OCI-LY3 (cell line): ENCODE results near the gene GPSM3.

ENCODE experiments used
- H2AFZ ChIP-seq: fragments of 200-600, 300-600 bp; shearing (Covaris generic); 2 replicates; pipeline ENCODE4 v1.6.0; 2014; ENCODE audit warnings: antibody characterized with exemption, low read depth, low read length
- H3K27ac ChIP-seq: fragments of 200-600, 300-600 bp; sonication (generic); 2 replicates; pipeline ENCODE4 v1.5.1; 2014; ENCODE audit warnings: mild to moderate bottlenecking, low read length, moderate library complexity, mixed read lengths
- H3K27me3 ChIP-seq: fragments of 200-600, 300-600 bp; sonication (generic); 2 replicates; pipeline ENCODE4 v1.6.1; 2014; ENCODE audit warnings: low read depth, low read length, mixed read lengths
- H3K36me3 ChIP-seq: fragments of 200-600, 300-600 bp; sonication (generic); replicated peaks from 2 replicates; pipeline ENCODE3; 2014; ENCODE audit warnings: low read depth, low read length, mixed read lengths
- H3K4me1 ChIP-seq: fragments of 300-600, 200-600 bp; sonication (generic); 2 replicates; pipeline ENCODE4 v1.6.1; 2014; ENCODE audit warnings: low read length, mixed read lengths
- H3K4me2 ChIP-seq: fragments of 200-600, 300-600 bp; sonication (generic); 2 replicates; pipeline ENCODE4 v1.6.1; 2014; ENCODE audit warnings: low read length, mixed read lengths
- H3K4me3 ChIP-seq: fragments of 300-600, 200-600 bp; sonication (generic); 2 replicates; pipeline ENCODE4 v1.5.1; 2014; ENCODE audit warnings: antibody characterized with exemption, mild to moderate bottlenecking, low read length, moderate library complexity
- H3K79me2 ChIP-seq: fragments of 300-600, 200-600 bp; shearing (Covaris generic); 2 replicates; pipeline ENCODE4 v1.6.1; 2014; ENCODE audit warnings: mild to moderate bottlenecking, low read length, mixed read lengths
- H3K9ac ChIP-seq: fragments of 300-600, 200-600 bp; shearing (Covaris generic); 2 replicates; pipeline ENCODE4 v1.6.0; 2014; ENCODE audit warnings: mild to moderate bottlenecking, low read length, moderate library complexity
- H3K9me3 ChIP-seq: fragments of 200-600, 300-600 bp; shearing (Covaris generic); 2 replicates; pipeline ENCODE4 v1.6.1; 2014; ENCODE audit warnings: low read length, mixed read lengths; ENCODE audit not compliant: insufficient read depth
- H4K20me1 ChIP-seq: fragments of 200-600, 300-600 bp; sonication (generic); 2 replicates; pipeline ENCODE4 v1.6.1; 2016; ENCODE audit warnings: low read length, mixed read lengths; ENCODE audit not compliant: insufficient read depth
- EZH2phosphoT487 ChIP-seq: fragments of 200-600 bp; shearing (Covaris generic); IDR thresholded peaks from 2 replicates; pipeline ENCODE4 v1.6.1; 2018; ENCODE audit warnings: antibody characterized with exemption, mixed run types, low read depth
- TF ChIP-seq, protein P1 (sequence below): fragments of 200-600, 300-600 bp; sonication (generic); IDR thresholded peaks from 2 replicates; pipeline ENCODE4 v1.5.1; 2014; ENCODE audit warnings: antibody characterized with exemption, low read length, low read depth

The GPSM3 gene

DNA sequence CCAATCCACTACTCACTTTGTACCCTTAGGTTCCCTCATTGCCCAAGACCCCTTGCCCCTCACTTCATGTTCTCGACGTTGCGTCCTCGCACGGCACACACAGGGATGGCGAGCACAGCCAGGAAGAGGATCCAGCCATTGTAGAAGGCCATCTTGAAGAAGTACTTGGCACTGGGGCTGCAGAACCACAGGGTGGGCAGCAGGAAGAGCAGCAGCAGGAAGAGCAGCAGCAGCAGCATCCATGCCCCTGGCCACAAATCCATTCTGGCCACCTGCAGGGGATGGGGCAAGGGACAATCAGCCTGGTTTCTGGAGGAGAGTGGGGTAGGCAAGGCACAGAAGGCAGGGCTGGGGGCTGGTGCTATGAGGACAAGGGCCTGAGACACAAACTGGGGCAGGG is 21.2 kb downstream of the GPSM3 start:
- no peak for TF ChIP-seq EZH2phosphoT487
- TF ChIP-seq, protein P1, sequence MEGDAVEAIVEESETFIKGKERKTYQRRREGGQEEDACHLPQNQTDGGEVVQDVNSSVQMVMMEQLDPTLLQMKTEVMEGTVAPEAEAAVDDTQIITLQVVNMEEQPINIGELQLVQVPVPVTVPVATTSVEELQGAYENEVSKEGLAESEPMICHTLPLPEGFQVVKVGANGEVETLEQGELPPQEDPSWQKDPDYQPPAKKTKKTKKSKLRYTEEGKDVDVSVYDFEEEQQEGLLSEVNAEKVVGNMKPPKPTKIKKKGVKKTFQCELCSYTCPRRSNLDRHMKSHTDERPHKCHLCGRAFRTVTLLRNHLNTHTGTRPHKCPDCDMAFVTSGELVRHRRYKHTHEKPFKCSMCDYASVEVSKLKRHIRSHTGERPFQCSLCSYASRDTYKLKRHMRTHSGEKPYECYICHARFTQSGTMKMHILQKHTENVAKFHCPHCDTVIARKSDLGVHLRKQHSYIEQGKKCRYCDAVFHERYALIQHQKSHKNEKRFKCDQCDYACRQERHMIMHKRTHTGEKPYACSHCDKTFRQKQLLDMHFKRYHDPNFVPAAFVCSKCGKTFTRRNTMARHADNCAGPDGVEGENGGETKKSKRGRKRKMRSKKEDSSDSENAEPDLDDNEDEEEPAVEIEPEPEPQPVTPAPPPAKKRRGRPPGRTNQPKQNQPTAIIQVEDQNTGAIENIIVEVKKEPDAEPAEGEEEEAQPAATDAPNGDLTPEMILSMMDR, result no peak
- H3K4me1 ChIP-seq, result peaks cover 14% of the 10 kb centered on the region
- H4K20me1 ChIP-seq, result no peaks in the 10 kb centered on the region
- no peaks in the 10 kb centered on the region for H3K27me3 ChIP-seq
- H3K4me3 ChIP-seq, result no peak overlapping the region
- H3K9me3 ChIP-seq, result no peaks in the 10 kb centered on the region
- no peak overlapping the region for H3K27ac ChIP-seq
- peaks cover 13% of the 10 kb centered on the region for H3K79me2 ChIP-seq
- H3K4me2 ChIP-seq, result no peak overlapping the region
- H3K36me3 ChIP-seq, result no peaks in the 10 kb centered on the region
- H3K9ac ChIP-seq, result no peak overlapping the region
- no peak overlapping the region for H2AFZ ChIP-seq

- Histone ChIP-seq H4K20me1 (no peaks in the 10 kb centered on the region), H3K4me1 (peaks cover 12% of the 10 kb centered on the region), H3K27ac (no peak overlapping the region), H2AFZ (no peak overlapping the region), H3K9me3 (no peaks in the 10 kb centered on the region), H3K9ac (no peak overlapping the region), H3K27me3 (no peaks in the 10 kb centered on the region), H3K4me2 (no peak overlapping the region), H3K79me2 (peaks cover 8% of the 10 kb centered on the region), H3K4me3 (no peak overlapping the region), H3K36me3 (no peaks in the 10 kb centered on the region)
- TF ChIP-seq, protein P1, result no peak
- TF ChIP-seq EZH2phosphoT487, result no peak
Observed at GRCh38 chr6:32170294-32170693, 22.1 kb downstream of the GPSM3 start.

- H3K4me2 ChIP-seq, result no peak overlapping the region
- TF ChIP-seq, protein P1, result no peak
- no peaks in the 10 kb centered on the region for H3K27me3 ChIP-seq
- no peak overlapping the region for H2AFZ ChIP-seq
- H3K9ac ChIP-seq, result no peak overlapping the region
- no peaks in the 10 kb centered on the region for H3K36me3 ChIP-seq
- no peaks in the 10 kb centered on the region for H3K79me2 ChIP-seq
- no peak overlapping the region for H3K27ac ChIP-seq
- H3K4me1 ChIP-seq, result peaks cover 6% of the 10 kb centered on the region
- H3K9me3 ChIP-seq, result no peaks in the 10 kb centered on the region
- H4K20me1 ChIP-seq, result no peaks in the 10 kb centered on the region
- no peak overlapping the region for H3K4me3 ChIP-seq
Observed at GRCh38 chr6:32168807-32169591, 23.4 kb downstream of the GPSM3 start.

- no peaks in the 10 kb centered on the region for H4K20me1 ChIP-seq
- peaks cover 6% of the 10 kb centered on the region for H3K4me1 ChIP-seq
- H3K9me3 ChIP-seq, result no peaks in the 10 kb centered on the region
- H3K4me2 ChIP-seq, result no peak overlapping the region
- no peak overlapping the region for H2AFZ ChIP-seq
- H3K27ac ChIP-seq, result no peak overlapping the region
- no peaks in the 10 kb centered on the region for H3K27me3 ChIP-seq
- no peak for TF ChIP-seq EZH2phosphoT487
- TF ChIP-seq, protein P1, result no peak
- H3K9ac ChIP-seq, result no peak overlapping the region
- H3K36me3 ChIP-seq, result no peaks in the 10 kb centered on the region
- no peaks in the 10 kb centered on the region for H3K79me2 ChIP-seq
- no peak overlapping the region for H3K4me3 ChIP-seq
Observed at GRCh38 chr6:32168350-32168749, 24.1 kb downstream of the GPSM3 start.
